Inferior parietal cortex (tissue), 1 donor: ENCODE data around the gene MORC4.
"Not testable (repeated sequence)": the region's sequence is repeated elsewhere in the genome, so short reads cannot be mapped to it uniquely, and the experiment has no call there.

ENCODE experiments used
- DNase-seq: peaks from one replicate; pipeline ENCODE4 v3.0.0-alpha.2; 2016; ENCODE audit errors: extremely low spot score

The MORC4 gene

DNA sequence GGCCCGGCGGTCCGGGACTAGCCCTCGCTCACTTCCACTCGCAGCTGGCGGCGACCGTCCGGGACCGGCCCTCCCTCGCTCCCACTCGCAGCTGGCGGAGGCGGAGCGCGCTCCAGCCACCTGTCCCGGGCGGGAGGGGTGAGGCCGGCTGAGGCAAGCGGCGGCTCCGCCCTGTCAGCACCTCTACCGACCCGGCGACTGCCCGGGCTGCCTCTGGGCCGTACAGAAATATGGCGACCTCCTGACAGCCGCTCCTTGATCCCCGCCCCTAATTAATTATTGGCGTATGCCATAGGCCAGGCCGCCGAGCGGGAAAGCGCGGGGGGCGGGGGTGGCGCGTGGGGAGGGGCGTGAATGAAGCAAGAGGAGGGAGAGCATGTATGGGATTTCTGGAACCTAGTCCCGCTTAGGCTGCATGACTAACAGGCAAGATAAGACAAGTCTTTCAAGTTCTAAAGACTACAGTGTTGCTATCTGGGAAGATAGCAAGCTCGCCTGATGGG is at the start of gene MORC4:
MORC4 (minus strand) TSS at position 200 of the 503 bp plus-strand sequence. CDS start 243 bp downstream, outside the sequence.
- peak; percentile 19 for DNase-seq

GRCh38 chrX:107047622-107048021 is 47.6 kb upstream of the MORC4 start:
- DNase-seq: no peak

GRCh38 chrX:107029752-107030151 is 29.7 kb upstream of the MORC4 start:
- no peak for DNase-seq

- DNase-seq: peak; percentile 16
Observed at GRCh38 chrX:107025545-107025944, 25.5 kb upstream of the MORC4 start.

DNA sequence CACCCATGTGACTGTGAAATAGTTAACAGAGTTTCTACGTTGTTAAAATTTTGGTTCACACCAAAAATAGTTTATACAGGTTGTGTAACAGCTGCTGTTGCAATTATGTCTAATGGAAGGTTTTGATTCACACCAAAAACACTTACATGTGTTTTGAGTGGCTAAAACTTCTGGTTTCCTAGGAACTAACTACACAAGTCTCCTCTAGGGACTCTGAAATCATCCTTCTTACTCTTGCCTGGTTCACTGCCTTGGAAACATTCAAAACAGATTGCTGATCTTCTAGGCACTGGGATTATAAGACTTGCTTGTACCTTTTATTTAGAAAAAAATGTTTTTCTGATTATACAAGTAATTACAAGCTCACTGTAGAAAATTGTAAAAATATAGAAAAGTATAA is 14.9 kb upstream of the MORC4 start:
- no peak for DNase-seq

GRCh38 chrX:107008034-107008433 is 8.0 kb upstream of the MORC4 start:
- DNase-seq: no peak

DNA sequence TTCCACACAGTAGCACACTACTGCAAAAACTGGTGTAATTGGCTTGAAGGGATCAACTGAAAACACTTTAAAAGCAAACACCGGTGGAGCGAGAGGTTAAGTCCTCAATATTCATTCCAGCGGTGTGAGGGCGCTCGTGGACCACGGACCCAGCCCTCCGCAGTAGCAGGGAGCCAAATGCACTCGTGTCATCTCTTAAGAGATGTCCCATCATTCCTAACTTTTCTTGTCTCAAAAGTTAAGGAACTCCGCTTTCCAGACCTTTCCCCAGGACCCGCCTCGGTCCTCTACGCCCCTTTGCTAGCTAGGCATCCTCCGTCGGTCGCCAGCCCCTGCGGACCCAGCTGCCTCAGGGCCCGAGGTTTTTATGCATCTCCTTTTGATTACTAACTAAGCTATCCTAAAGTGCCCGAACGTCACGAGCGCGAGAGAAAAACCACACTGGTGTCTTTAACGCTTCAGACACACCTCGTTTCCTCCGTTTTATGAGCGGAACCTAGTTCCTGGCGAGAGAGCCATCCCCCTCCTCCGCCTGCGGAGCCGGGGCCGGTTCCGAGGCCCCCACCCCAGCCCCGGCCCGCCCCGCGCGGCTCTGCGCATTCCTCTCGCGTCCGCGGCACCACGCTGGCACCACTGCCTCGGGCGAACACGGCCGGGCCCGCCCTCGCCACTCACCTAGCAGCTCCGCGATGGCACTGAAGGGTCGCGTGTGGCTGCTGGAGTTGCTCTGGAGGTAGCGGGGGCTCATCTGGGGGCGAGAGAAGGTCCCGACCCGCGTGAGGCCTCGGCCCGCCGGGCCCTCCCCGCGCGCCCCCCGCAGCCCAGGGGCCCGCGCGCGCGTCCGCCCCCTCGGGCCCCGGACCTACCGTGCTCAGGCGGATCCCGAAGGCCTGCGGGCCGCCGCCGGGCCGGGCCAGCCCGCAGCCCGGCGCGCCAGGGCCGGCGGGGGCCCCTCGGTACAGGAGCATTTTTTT is 723 bp downstream of the MORC4 start:
- DNase-seq: peak; percentile 29

DNA sequence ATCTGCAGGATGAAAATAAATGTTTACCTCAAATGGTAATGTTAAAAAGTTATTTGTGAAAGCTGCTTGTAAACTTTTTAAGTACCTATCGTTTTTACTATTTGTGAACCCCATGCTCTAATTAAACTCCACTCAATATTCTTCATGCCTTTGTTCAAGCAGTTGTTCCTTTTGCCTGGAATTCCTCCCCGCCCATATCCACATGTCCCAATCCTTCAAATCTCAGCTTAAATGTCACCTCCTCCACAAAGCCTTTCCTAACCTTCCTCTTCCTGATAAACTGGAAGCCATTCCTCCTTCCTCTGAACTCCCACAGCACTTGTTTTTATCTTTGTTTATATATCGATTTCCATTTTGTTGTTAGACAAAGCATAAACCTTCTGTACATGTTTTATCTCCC is 2.4 kb downstream of the MORC4 start:
- DNase-seq: no peak

DNA sequence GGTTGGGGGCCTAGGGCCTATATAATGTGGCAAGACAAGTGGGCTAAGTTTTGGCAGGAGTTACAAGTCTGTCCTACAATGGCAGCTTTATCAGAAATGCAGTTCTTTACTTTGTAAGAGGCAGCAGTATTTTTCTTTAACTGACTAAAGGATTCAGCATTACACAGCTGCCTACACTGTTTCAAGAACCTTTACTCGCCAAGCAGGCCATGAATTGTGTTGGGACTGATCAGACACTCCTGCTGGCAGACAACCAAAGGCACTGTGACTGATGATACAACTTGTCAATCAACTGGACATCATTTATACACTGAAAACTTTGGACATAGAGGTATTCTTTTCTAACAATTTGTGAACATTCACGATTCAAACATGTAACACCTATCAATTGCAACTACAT is 4.3 kb downstream of the MORC4 start:
- DNase-seq: no peak

DNA sequence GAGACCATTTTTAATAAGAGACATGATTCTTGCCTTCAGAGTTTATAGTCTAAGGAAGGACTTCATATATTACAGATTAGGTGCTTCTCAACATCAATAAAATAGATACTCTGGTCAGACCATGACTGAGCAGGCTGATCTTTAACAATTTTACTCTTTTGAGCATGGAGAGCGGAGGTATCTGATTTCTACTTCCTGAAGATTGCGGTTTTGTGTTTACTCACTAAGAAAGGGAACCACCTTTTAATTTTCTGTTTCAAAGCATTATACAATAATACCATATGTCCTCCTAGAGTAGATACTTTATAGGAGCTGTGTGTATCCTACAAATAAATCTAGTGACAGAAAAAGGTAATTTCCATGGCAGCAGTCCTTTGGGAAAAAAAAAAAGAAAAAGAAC is 12.5 kb downstream of the MORC4 start:
- DNase-seq: no peak

DNA sequence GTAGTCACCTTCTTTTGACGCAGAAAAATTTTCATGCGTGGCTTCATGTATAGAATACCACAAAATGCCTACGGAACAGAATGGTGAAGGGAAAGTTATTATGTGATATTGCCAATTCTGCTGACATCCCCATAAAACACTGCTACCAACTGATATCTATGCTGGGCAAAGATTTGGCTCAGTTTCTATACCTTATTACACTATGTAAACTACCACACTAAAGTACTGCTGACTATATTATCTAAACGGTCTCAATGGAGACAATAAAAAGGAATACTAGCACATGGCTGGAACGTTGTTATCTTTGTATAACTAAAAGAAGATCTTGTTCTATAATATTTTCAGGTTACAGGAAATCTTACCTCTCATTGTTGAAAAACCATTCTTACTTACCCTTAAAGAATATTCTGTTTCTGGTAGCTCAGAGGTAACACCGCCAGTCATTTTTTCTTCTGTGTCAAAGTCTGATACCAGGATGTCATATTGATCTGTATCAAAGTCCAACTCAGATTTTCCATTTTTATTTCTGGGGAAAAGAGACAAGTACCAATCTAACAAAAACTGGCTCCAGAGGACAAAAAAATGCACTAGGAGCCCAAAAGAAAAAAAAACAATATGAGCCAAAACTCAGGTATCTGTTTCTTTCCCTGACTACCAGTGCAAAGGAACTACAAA is 18.9 kb downstream of the MORC4 start:
- DNase-seq: no peak

DNA sequence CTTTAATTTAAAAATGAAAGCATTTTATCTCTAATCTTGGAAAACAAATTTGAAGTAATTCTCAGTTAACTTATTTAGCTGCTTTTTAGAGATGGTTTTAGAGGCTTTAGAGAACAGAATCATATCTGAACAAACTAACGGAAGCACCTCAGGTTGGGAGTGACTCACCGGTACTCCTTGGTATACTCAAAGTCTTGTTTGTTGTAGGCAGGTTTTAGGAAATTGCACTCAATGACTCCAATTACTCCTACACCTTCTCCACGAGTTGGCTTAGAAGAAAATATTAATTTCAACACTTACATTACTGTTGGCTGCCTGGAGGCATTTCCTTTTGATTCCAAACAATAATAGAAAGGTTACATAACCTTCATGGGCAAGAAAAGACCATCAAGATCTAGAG is 23.6 kb downstream of the MORC4 start:
- DNase-seq: no peak

GRCh38 chrX:106973433-106974149 is 26.4 kb downstream of the MORC4 start:
- DNase-seq: no peak

- DNase-seq: no peak
Observed at GRCh38 chrX:106972896-106973295, 27.1 kb downstream of the MORC4 start.

- DNase-seq: not testable (repeated sequence)
Observed at GRCh38 chrX:106966547-106966946, 33.5 kb downstream of the MORC4 start.

DNA sequence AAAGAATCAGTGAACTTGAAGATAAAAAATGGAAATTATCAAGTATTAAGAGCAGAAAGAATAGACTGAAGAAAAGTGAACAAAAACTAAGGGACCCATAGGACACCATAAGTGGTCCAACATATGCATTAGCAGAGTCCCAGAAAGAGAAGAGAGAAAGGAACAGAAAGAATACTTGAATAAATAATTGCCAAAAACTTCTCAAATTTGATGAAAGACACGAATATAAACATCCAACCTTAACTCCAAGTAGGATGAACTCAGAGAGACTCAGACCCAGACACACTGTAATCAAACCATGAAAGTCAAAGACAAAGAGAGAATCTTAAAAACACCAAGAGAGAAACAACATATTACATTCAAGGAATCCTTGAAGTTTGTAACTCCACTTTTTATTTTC is 35.7 kb downstream of the MORC4 start:
- DNase-seq: no peak

GRCh38 chrX:106963111-106963510 is 36.9 kb downstream of the MORC4 start:
- no peak for DNase-seq

GRCh38 chrX:106959901-106960300 is 40.1 kb downstream of the MORC4 start:
- peak; percentile 5 for DNase-seq

- no peak for DNase-seq
Observed at GRCh38 chrX:106957856-106958255, 42.2 kb downstream of the MORC4 start.

GRCh38 chrX:106955004-106955772 is 44.8 kb downstream of the MORC4 start:
- no peak for DNase-seq

DNA sequence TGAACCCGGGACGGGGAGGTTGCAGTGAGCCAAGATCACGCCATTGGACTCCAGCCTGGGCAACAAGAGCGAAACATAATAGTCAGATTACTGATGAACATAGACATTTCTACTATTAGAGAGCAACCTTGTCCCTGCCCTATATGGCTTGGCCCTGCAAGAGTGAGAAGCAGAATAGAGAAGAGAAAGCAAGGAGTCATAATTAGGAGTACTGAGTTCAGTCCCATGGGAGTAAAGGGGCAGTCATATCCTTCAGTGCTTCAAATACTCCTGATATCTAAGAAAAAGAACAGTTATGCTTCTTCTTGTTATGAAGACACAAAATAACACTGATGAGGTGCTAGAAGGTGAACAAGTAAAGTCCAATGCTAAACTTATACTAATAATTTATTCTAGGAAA is 46.0 kb downstream of the MORC4 start:
- DNase-seq: no peak
